ENCODE results near the gene WDR90.

The WDR90 gene

DNA sequence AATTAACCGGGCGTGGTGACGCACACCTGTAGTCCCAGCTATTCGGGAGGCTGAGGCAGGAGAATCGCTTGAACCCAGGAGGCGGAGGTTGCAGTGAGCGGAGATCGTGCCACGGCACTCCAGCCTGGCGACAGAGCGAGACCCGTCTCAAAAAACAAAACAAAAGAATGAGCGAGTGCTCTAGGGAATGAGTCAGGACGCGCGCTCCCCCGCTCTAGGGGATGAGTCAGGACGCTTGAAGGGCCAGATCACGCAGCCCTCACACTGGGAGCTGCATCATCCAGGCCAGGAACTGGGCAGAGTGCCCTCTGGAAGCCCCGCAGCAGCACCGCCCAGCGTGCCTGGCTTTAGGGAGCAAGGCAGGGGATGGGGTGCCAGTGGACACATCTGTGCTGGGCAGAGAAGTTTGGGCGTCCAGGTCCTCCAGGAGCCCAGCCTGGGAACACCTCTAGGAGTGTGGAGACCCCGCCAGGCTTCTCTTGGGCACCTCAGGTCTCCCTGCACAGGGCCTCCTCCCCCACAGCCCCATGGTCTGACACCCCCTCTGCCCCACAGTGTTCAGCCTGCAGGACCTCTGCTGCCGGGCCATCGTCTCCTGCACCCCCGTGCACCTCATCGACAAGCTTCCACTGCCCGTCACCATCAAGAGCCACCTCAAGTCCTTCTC, 22.2 kb upstream of the WDR90 start:
- no peak for FAIRE-seq

DNA sequence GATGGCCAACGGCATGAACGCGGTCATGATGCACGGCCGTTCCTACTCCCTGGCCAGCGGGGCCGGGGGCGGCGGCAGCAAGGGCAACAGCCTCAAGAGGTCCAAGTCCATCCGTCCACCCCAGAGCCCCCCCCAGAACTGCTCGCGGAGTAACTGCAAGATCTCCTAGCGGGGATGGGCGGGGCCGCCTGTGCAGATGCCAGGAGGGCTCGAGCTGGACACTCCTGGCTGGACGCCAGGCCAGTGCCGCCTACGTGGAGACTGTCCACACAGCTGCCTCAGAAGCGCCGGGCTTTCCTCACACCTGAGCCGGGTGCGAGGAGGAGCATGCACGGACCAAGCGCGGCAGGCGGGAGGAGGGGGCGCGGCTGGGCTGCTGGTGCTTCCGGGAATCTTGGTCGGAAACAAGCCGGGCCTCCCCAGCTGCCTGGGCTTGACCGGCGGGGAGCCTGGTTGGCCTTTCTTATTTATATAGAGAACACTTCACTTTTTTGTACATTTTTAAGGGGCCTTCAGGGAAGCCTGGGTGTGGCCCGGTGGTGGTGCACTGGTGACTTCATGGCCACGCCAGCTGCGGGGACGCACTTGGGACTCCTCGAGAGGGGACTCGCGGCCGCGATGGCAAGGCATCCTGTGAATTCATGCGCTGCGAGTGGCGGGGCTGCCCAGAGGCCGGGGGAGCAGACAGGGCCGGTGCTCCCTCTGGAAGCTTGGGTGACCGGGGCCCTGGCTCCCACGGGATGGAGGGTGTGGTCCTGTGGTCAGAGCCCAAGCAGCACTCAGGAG, 21.5 kb upstream of the WDR90 start:
- FAIRE-seq, result no peak

DNA sequence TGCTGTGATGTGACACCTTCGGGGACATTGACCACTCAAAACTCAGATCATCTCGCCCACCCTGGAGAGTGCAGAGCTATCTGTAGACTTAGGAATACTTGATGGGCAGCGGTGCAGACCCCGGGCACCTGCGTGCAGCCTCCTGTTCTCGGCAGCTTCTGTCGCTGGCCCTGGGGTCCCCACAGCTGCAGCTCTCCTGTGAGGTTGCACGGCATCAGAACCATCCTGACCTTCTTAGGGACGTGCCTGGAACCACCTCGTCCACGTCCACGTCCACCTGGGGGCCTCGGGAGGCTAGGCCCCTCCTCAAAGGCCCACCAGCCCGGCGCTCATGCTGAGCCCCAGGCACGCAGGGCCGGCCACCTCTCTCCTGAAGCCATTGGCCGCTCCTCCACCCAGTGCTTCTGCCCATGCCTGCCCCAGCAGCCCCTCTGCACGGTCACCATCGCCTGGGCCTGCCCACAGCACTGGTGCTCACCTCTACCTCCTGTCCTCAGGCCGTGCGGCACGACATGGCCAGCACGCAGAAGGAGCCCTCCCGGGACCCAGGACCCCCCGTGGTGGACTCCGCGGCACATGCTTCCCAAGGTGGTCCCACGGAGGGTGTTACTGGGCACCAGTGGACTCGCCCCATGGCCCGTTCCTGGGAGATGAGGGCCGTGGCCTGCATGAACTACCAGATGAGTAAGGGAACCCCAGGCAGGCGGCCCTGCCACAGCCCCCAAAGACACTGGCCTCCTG, 20.7 kb upstream of the WDR90 start:
- no peak for FAIRE-seq

DNA sequence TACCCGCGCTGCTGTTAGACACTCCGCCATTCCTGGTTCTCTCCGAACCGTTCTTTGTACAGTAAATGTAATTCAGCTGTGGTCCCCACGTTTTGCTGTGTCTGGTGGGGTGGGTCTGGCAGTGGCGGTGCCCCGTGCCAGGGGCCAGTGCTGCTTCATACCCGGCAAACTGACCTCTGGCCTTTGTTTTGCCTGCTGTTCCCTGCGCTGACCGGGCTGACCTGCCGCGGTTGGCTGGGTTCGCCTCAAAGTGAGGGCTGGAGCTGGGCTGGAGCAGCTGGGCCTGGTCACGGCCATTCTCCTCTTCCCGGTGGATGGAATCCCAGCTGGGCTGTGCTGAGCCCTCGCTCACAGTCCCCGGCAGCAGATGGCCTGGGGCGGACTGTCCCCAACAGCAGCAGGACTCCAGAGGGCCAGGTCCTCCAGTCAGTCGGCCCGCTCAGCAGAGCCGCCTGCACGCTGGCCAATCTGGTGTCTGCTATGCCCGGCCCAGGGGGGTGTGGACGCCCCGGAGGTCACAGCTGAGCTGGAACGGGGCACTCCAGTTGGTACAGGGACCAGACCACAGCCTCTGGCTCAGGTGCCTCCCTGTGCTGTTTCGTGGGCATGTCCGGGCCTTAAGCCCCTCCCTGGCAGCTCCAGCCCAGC, 19.9 kb upstream of the WDR90 start:
- FAIRE-seq, result no peak

DNA sequence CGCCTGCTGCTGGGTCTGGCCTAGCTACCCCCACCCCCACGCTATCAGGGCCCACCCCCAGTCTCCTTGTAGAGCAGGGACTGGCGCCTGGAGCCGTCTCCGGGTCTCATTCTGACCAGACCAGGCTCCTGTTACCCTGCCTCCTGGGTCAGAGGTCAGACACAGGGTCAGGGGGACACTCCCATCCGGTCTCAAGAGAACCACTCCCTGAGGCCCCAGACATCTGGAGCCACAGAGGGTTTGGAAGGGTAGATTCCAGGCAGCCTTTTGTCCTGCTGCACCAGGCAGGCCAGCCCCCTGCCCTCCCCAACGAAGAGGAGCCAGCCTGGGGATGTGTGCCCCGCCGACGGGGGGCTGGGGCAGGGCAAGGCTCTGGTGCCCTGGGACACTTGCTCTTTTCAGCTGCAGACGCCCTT, 19.3 kb upstream of the WDR90 start:
- no peak for FAIRE-seq

DNA sequence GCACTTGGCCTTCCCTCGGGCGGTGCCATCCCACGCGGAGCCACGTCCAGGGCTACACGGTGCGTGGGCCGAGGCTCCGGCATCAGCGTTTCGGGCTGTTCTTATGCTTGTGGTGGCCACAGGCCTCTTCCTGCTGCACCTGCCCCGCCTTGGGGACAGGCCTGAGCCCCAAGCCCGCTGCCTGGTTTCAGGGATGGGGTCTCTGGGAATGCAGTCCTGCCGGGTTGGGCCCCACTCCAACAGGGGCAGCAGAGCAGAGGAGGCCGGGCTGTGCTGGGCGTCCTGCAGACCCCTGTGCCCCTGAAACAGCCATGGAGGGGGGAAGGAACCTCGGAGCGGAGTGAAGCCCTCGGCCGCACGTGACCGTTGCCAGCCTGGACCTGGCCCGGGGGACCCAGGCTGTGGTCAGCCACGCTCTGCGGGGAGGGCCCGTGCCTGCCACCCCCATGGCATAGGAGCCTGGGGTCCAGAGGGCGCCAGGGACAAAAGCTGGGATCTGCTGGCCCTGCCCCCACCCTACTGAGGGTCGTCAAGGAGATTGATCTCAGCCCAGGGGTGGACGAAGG, 18.8 kb upstream of the WDR90 start:
- FAIRE-seq, result no peak

DNA sequence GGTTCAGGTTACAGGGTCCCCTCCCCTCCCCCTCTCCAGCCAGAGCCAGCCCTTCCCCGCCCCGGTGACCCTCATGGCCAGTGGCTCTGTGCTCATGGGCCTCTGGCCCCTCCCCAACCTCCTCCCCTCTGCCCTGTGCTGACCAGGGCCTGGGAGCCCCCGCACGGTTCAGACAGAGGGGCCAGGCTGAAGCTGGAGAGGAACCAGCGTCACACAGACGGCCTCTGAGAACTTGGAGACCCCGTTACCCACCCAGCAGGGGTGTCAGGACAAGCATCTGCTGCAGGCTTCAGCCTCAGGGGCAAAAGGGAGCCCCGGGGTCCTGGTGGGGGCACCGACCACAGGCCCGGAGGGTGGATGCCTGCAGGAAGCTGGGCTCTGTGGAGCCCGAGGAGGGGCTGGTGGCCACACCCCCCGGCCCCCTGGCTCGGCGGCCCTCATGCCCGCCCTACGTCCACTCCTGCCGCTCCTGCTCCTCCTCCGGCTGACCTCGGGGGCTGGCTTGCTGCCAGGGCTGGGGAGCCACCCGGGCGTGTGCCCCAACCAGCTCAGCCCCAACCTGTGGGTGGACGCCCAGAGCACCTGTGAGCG, 18.3 kb upstream of the WDR90 start, which contains the start of gene WFIKKN1:
TSS of gene WFIKKN1 (plus strand) at position 171 of the 591 bp plus-strand sequence. CDS start at position 440, 269 bp downstream.
- FAIRE-seq, result no peak

DNA sequence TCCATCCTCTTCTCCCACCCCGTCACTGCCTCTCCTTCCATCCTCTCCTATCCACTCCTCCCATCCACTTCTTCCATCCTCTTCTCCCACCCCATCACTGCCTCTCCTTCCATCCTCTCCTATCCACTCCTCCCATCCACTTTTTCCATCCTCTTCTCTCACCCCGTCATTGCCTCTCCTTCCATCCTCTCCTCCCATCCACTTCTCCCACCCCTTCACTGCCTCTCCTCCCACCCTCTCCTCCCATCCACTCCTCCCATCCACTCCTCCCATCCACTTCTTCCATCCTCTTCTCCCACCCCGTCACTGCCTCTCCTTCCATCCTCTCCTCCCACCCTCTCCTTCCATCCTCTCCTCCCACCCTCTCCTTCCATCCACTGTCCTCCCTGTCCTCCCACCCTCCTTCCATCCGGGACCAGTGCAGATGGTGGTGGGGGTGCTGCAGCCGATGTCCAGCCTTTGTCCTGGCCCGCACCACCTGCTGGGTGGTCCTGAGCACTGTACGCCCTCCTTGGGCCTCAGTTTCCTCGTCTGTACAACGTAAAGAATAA, 17.3 kb upstream of the WDR90 start:
- no peak for FAIRE-seq

DNA sequence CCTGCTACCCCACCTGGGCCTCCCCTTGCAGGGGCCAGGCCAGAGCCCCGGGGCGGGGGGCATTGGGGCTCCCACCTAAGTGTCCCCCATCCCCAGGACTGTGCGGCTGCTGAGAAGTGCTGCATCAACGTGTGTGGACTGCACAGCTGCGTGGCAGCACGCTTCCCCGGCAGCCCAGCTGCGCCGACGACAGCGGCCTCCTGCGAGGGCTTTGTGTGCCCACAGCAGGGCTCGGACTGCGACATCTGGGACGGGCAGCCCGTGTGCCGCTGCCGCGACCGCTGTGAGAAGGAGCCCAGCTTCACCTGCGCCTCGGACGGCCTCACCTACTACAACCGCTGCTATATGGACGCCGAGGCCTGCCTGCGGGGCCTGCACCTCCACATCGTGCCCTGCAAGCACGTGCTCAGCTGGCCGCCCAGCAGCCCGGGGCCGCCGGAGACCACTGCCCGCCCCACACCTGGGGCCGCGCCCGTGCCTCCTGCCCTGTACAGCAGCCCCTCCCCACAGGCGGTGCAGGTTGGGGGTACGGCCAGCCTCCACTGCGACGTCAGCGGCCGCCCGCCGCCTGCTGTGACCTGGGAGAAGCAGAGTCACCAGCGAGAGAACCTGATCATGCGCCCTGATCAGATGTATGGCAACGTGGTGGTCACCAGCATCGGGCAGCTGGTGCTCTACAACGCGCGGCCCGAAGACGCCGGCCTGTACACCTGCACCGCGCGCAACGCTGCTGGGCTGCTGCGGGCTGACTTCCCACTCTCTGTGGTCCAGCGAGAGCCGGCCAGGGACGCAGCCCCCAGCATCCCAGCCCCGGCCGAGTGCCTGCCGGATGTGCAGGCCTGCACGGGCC, 16.5 kb upstream of the WDR90 start:
- no peak for FAIRE-seq

DNA sequence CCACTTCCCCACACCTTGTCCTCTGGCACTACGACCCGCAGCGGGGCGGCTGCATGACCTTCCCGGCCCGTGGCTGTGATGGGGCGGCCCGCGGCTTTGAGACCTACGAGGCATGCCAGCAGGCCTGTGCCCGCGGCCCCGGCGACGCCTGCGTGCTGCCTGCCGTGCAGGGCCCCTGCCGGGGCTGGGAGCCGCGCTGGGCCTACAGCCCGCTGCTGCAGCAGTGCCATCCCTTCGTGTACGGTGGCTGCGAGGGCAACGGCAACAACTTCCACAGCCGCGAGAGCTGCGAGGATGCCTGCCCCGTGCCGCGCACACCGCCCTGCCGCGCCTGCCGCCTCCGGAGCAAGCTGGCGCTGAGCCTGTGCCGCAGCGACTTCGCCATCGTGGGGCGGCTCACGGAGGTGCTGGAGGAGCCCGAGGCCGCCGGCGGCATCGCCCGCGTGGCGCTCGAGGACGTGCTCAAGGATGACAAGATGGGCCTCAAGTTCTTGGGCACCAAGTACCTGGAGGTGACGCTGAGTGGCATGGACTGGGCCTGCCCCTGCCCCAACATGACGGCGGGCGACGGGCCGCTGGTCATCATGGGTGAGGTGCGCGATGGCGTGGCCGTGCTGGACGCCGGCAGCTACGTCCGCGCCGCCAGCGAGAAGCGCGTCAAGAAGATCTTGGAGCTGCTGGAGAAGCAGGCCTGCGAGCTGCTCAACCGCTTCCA, 15.7 kb upstream of the WDR90 start:
- no peak for FAIRE-seq

DNA sequence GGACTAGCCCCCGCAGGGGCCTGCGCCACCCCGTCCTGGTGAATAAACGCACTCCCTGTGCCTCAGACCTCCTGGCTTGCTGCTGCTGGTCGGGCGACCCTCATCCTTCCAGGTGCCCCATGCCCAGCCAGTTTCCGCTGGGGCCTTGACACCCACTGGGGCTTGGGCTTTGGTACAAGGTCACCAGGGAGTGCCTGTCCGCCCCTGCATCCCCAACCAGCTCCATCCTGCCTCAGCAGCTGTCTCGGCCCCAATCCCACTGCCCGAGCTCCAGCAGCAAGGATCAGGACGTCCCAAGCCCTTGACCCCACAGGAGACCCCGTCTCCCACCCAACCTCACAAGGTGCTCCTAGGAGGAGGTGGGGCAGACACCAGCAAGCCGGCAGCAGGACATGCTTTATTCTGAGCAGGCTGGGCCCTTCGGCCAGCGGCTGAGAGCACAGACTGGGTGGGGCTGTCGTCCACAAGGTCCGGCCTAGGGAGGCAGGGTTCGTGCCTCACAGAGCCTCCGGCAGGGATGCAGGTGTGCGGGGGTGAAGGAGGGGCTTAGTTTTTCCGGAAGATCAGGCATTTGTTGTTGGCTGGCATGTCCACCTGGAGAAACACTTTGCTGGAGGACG, 15.0 kb upstream of the WDR90 start:
- no peak for FAIRE-seq

DNA sequence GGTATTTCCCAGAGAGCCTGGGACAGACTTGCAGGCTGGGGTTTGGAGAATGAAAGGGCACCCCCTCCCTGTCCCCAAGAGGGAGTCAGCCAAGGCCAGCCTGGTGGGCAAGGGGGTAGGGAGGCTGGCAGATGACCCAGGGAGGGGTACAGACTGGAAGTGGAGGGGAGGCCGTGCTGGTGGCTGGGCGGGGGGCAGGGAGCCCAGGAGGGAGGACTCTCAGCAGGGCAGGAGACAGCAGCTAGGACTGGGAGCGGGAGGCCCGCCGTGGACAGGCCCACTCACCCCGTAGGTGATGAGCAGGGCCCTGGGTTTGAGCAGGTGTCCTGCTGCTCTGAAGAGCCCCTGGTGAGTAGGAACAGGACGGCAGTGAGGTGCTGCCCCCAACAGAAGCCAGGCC, 14.2 kb upstream of the WDR90 start:
- no peak for FAIRE-seq

DNA sequence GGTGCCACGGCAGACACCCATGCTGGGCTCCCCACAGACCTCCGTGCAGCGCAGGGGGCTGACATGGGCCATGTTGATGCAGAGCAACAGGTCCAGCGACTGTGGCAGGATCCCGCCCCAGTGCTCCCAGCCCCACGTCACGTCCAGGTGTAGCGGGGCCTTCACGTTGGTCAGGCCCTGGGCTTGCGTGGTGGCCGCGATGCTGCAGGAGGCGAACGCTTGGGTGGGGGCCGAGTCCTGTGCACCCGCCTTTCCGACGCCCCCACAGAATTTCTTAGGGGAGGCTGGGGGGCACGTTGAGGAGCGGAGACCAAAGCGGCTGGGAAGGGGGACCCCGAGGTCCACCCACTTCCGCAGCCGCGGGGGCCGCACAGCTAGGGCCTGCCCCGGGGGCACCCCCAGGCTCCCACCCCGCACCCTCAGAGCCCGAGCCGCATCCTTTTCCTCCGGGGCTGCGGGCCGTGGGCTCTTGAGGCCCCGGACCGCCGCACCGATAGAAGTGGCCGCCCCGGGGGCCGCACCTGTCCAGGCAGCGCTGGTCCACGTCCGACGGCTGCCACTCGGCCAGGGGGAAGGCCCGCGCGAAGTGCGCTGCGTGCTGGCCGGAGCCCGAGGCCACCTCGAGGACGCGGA, 13.5 kb upstream of the WDR90 start:
- no peak for FAIRE-seq

DNA sequence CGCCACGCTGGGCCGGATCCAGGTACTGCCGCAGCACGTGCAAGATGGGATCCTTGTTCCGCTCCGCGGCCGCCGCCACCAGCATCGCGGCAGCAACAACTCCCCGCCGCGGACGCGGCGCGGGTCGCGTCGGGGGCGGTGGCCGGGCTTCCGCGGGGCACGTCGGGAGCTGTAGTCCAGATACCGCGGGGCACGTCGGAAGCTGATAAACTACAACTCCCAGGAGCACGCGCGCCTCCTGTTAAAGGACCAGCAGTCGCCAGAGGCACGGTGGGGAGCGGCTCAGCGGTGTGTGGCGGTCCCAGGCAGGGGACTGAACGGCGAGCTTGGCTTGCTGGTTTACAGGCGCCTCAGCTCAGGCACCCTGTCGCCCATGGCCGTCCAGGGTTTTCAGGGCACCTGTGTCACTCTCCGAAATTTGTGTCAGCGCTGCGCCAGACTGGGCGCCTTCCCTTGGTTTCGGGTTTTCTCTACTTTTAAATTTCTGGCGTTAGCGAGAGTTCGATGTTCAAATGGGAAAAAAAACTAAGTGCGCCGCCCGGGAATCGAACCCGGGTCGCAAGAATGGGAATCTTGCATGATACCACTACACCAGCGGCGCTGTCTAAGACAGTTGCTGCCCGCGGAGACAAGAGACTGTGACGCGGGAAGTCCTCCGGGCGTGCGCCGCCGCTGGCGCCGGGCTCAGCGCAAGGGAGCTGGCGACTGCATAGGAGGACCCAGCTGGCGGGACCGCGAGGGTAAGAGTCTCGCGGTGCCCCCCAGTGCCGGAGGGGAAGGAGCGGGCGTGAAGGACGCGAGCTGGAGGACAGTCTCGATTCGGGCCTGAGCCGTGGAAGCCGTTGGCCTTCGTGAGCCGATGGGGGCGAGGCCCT, 12.7 kb upstream of the WDR90 start, which contains the start of gene METTL26:
TSS of gene METTL26 (minus strand) at position 100 of the 875 bp plus-strand sequence. CDS start at position 85, 15 bp downstream.
- FAIRE-seq, result no peak

DNA sequence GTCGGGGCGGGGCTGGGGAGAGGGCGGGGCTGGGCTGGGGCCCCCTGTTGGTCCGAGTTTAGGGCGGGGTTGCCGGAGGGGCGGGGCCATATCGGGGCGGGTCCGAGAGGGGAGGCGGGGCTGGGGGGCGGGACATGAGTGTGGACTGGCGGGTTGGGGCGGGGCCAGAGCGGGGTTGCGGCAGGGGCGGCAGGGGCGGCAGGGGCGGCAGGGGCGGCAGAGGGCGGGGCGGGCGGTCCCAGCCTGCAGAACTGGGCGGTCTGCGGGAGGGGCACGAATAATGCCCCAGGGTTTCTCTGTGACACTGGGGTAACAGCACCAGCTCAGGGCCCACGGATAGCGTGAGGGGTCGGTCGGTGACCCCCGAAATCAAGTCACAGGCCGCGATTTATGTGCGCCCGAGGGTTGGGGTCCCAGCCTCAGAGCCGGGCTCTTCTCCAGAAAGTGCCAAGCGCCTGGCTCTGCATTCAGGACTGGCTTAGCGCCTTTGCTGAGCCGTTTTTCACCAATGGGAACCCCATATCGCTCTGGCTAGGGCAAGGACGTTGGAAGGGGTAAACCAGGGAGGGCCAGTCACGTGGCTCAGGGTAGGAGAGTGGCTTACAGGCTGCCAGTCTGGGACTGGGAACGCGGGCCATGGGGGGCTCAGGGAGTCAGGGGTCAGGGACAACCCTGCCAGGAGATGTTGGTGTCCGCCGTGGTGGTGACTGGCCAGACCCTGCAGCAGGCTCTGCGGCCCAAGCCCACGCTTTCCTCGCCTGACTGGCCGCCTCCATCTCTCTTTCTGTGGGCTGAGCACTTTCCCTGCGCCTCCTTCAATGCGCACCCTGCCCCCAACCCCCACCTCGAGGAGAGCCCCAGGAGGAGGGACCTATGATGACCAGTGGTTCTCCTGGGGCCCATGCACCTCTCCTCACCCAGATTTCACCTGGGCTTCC, 11.8 kb upstream of the WDR90 start:
- no peak for FAIRE-seq

DNA sequence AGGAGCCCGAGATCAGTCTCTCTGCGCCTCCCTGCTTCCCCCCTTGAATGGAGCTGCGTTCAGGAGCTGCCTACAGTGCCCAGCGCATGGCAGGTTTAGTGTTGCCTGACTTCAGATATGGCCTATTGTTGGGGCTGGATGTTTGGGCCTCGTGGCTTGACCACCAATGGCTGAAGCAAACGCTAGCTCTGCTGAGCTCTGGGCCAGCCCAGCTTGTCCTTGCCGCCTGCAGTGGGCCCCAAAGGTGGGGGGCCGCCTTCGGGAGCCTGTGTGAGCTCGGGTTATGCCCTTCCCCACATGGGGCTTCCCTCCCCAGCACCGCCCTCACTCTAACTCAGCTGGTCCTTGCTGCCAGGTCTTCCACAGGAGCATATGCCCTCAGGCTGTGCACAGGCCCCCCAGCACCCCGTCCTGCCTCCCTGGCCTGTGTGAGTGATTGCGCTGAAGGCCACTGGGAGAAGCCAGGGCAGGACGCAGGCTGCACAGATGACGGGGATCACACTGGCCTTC, 11.1 kb upstream of the WDR90 start:
- no peak for FAIRE-seq

DNA sequence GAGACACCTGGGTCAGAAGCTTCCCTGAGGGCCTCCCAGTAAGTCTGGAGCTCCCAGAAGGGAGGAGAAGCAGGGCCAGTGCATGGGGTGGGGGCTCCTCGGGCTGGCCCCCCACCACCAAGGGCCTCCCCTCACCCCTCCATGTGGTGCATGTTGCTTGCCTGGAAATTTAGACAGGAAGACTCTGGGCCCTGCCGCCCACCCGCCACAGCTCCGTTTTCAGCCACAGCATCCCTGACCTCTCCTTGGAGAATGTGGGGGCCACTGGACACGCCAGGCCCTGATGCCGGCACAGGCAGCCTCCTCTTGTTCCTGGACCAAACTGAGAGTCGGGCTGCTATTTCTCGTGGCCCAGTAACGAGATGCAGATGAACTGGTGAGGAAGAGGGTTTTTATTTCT, 10.3 kb upstream of the WDR90 start:
- FAIRE-seq, result no peak
